ENCODE measurements around the gene PNLIPRP2.

PNLIPRP2 gene

DNA sequence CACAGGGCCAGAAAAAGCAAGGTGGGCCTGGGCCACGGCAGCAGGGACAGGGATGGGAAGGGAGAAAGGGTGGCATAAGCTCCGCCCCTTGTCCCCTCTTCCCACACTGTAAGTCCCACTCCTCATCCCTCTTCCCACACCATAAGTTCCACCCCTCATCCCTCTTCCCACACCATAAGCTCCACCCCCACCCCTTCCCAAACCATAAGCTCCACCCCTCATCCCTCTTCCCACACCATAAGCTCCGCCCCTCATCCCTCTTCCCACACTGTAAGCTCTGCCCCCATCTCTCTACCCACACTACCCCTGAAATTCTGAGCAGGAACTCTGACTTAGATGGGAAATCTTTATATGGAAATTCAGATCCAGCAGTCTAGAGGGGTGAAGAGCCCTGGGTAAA, 65.9 kb downstream of the PNLIPRP2 start:
- no peak for DNase-seq

DNA sequence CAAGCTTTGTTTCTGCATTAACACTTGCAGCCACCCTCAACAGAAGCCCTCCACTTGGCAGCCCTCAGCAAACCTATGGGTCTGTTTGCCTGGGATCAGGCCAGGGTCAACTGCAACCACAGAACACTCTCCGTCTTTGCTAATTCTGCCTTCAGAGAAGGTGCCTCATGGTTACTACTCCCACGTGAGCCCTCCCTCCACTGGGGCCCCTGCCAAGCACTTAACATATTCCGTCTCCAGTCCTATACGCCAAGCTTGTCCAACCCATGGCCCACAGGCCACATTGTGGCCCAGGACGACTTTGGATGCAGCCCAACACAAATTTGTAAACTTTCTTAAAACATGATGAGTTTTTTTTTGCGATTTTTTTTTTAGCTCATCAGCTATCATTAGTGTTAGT, 66.9 kb downstream of the PNLIPRP2 start:
- no peak for DNase-seq

DNA sequence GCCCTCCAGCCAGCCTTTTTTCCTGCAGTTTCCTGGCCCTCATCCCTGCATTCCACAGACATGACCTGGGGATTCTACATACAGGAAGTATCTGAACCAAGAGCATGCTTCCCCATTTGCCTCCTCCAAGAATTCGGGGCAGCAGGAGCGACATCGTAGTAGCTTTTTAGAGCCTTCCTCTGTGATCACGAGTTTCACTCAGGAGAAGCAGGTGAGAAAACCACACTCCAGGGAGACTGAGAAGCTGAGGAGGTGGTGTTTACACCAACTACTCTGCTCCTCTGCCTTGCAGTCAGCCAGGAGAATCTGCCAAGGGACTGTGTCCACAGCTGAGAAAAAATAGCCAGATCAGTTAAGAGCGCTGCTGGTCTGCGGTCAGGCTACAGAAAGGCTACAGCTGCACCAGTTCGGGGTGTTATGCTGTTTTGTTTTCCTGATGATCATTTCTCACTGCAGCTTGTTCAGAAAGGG, 67.5 kb downstream of the PNLIPRP2 start:
- no peak for DNase-seq

DNA sequence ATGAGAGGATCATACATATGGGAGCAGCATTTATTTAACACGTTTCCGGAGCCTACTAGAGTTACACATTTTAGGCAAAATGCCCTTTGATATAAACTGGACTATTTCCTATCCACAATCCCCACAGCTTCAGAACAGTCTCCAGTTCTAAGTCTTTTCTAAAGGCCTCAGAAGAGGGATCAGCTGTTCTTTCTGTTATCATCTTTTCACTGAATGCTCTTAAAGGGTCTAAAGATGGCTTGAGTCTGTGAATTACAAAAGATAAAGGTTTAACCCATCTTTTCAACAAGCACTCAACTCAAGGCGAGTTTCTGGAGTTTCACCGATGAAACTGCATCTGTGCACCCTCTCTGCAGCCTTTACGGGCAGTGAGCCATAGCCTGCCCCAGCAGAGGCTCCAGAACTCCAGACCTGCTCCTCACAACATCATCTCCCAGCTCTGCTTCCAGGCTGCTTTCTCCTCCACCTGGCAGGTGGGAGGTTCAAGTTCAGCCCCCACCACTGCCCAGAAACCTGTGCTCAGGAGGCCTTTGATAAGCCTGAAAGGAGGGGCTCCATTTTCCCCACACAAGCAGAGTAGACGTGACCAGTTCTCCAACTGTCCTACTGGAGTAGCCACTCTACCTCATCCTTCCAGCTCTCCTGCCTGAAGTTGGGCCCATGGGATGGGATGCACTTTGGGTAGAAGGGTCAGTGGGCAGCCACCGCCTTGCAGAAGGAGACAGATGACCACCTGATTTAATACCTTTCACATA, 68.2 kb downstream of the PNLIPRP2 start:
- no peak for DNase-seq

DNA sequence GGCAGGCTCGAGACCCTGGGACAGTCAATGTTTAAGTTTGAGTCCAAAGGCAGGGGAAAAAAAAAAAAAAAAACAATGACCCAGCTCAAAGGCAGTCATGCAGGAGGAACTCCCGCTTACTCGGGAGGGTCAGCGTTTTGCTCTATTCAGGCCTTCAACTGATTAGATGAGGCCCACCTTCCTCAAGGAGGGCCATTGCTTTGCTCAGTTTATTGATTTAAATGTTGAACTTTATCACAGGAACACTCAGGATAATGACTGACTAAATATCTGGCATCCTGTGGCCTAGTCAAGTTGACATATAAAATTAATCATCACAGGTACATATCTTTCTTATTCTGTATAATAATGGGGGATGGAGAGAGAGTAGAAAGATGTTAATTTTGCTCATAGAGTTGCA, 69.0 kb downstream of the PNLIPRP2 start:
- DNase-seq = no peak

DNA sequence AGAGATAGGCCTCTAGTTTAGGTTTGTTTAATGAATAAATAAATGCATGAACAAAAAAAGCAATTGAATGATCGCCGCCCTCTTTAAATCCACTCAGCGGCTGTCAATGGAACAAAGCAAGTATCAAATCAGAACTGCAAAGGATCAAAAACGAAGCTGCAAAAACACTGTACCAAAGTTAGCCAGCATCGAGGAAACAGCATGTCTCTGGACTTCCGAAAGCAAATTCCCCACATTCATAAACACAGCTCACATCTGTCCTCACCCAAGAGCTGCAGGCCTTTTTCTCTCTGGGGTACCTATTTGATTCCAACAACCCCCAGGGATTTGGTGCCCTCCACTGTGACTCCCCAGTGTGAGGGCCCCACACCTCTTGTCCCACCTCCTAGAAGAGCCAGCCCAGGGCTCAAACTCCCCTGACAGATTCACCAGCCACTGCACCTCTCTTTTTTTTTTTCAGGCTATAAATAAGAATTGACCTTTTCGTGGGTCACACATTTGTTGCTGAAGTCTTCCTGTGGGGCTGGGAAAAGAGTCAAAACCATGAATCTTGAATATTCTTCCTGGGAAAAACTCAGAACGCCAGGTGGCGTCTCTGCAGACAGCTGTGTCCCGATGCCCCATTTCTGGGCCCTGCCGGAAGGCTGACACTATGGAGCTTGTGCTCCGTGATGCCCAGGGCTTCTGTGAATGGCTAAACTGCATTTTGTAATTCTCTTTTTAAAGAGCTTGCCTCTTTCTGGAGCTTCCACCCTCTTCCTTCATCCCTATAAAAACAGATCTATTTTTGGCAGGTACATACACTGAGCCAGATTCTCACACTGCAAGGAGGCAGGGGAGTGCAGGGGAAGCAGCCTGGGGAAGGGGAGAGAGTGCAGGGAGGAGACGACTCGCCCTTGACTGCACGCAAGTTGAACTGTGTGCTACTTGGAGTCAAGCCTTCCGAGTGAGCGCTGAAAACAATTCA, 69.9 kb downstream of the PNLIPRP2 start:
- DNase-seq = peak; percentile 18

DNA sequence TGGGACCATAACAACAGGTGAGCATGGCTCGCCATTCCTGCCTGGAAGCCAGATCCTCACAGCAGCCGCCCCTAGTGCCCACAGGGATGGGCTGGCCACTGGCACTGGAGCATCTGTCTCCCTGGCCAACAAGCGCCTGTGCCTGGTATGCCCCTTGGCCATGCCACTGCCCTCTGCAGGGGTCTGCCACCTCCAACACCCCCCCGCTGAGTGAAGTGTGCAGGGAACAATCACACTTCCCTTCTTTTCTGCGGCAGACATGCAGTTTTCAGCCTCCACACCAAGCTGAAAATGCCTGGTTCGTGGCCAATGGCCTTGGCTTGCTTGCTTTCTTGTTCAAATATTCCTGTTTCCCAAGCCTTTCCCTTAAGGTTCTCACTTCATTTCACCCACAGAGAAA, 70.9 kb downstream of the PNLIPRP2 start:
- DNase-seq = no peak

DNA sequence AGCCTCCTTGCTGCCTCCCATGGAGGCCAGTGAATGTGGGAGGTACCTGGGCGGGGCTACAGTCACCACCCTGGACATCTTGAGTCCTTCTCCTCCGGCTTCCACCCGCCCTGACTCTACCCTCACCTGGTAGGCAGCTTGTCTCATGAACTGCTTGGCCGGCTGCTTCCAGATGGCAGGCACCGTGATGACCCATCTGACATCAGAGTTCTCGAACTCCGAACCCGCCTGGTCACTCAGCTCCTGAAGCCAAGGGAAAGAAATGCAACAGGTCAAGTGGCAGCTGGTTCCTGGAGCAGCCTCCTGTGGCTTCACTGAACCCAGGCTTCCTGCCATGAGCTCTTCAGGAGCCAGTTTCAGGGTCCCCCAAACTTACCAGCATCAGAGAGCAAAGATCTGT, 71.5 kb downstream of the PNLIPRP2 start:
- no peak for DNase-seq

DNA sequence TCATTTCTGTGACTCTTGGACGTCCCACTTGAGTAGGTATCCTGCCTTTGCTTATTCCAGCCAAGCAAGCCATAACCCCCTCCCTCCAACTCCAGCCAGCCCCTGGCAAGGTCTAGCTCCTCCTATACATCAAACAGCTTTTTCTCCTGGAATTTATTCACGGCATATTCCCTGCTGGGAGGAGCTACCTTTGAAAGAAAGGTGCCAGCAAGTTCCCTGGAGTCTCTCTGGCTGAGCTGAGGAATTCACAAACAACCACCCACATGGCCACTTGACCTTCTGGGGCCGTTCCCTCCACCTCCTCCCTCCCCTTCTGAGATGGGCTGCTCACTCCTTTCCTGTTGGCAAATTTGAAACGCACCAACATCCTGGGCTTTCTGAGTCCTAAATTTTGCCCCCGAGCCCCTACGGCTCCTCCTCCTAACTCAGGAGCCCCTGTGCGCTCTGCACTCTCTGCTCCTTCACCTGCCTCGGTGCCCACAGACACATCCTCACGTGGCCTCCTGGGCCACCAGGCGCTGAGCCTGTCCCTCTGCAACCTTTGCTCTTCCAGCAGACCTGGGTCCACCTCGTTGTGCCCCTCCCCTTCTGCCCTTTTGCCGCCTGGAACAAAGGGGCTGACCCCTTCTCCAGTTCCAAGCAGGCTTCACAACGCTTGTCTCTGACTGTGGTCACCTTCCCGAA, 73.6 kb downstream of the PNLIPRP2 start:
- DNase-seq = no peak
